OCI-M1 (cell line): ENCODE data around the gene IRF2BP1.
"Not testable (repeated sequence)": the region's sequence is repeated elsewhere in the genome, so short reads cannot be mapped to it uniquely, and the experiment has no call there.

ENCODE experiments used
- DNase-seq: peaks from one replicate; lab custom pipeline; 2025; lab: John Stamatoyannopoulos, UW

The IRF2BP1 gene

DNA sequence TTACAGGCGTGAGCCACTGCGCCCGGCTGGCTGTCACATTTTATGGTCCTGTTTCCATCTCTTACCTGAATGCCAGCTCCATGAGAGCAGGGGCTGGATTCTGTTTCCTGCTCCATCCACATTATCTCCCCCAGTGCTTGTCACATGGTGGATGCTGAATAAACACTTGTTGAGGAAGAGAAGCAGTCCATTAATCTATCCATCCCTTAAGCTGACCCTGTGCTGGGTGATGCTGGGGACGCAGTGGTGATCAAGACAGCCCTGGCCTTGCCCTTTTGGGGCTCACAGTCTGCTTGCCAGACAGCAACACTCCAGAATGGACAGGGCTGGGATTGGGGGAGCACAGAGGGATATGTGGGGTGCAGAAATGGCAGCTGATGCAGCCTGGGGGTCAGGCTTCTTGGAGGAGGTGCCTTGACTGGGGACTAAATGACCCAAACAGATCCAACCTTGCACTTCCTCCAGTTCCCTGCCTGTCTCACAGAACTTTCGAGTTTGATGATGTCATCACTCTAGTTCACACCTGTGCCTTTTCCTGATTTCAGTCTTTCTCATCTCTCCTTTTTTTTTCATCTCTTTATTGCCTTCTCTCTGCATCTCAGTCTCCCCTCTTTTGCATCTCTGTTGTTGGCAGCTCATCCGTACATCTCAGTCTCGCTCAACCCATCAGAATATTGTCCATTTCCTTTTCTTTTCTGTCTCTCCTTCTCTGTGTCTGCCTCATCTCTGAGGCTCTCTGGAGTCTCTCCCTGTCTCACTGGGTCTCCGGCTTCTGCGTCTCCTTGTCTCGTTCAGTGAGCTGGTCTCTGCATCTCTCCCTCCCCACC lies 4.6 kb downstream of the IRF2BP1 start:
- DNase-seq = no peak

GRCh38 chr19:45879971-45880370 lies 6.0 kb downstream of the IRF2BP1 start:
- DNase-seq = no peak

DNA sequence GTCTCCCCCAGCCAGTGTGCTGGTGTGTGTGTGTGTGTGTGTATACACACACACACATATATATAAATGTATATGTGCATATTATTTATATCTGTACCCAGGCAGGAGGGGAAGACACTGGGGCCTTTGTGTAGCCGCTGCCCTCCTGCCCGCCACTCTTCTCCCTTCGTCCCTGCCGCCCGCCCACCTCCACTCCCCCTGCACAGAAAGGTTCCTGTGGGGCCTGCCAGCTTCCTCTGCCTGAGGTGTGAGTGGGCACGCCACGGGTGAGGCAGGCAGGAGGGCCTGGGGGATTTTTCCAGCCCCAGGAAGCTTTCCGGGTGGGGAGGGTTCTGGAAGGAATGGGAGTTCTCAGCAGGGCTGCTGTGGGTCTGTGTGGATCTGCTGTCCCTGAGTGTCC lies 6.9 kb downstream of the IRF2BP1 start:
- DNase-seq = no peak

- DNase-seq = no peak
These were observed 7.7 kb downstream of the IRF2BP1 start for GRCh38 chr19:45878043-45878794.

GRCh38 chr19:45876411-45877197 lies 9.3 kb downstream of the IRF2BP1 start:
- no peak for DNase-seq

DNA sequence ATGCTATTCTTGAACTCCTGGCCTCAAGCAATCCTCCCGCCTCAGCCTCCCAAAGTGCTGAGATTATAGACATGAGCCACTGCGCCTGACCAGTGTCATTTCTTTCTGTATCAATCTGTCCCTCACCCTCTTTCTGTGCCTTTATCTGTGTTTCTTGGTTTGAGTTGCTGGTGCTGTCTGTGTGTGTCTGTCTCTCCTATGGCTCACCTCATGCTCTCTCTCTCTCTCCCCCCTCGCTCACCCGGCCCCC lies 9.9 kb downstream of the IRF2BP1 start:
- no peak for DNase-seq

- DNase-seq = no peak
These were observed 11.3 kb downstream of the IRF2BP1 start for GRCh38 chr19:45874620-45874966.

DNA sequence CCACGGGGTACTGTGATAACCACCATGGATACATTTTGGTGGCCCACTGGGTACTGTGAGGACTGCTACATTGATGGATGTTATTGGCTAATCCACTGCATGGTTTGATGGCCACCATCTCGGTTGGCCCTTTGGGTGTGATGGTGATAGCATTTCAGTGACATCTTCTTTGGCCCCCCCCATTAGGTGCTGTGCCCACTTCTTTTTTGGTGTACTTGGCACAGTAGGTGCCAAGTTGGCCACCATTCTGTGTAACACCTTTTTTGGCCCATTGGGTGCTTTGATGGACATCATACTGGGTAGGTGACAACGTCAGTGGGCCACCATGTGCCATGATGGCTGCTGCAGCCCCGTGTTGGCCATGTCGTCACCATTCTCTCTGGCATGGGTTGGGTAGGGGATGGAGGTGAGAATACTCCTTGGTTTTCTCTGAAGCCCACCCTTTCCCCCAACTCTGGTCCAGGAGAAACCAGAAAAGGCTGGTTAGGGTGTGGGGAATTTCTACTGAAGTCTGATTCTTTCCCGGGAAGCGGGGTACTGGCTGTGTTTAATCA lies 12.6 kb downstream of the IRF2BP1 start:
- no peak for DNase-seq

DNA sequence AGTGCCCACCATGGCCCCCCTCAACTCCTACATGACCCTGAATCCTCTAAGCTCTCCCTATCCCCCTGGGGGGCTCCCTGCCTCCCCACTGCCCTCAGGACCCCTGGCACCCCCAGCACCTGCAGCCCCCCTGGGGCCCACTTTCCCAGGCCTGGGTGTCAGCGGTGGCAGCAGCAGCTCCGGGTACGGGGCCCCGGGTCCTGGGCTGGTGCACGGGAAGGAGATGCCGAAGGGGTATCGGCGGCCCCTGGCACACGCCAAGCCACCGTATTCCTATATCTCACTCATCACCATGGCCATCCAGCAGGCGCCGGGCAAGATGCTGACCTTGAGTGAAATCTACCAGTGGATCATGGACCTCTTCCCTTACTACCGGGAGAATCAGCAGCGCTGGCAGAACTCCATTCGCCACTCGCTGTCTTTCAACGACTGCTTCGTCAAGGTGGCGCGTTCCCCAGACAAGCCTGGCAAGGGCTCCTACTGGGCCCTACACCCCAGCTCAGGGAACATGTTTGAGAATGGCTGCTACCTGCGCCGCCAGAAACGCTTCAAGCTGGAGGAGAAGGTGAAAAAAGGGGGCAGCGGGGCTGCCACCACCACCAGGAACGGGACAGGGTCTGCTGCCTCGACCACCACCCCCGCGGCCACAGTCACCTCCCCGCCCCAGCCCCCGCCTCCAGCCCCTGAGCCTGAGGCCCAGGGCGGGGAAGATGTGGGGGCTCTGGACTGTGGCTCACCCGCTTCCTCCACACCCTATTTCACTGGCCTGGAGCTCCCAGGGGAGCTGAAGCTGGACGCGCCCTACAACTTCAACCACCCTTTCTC lies 13.6 kb downstream of the IRF2BP1 start:
- DNase-seq = no peak

DNA sequence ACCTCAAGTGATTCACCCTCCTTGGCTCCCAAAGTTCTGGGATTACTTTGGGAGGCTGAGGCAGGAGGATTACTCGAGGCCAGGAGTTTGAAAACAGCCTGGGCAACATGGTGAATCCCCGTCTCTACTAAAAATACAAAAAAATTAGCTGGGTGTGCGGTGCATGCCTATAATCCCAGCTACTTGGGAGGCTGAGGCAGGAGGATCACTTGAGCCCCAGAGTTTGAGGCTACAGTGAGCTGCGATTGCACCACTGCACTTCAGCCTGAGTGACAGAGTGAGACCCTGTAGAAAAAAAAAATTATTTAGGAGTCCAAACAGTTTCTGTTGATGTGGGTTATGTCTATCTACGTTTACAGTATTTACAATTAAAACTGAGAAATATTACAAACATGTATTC lies 15.1 kb downstream of the IRF2BP1 start:
- no peak for DNase-seq

- DNase-seq = not testable (repeated sequence)
These were observed 18.7 kb downstream of the IRF2BP1 start for GRCh38 chr19:45867241-45867640.

- DNase-seq = no peak
These were observed 19.4 kb downstream of the IRF2BP1 start for GRCh38 chr19:45866400-45867176.

DNA sequence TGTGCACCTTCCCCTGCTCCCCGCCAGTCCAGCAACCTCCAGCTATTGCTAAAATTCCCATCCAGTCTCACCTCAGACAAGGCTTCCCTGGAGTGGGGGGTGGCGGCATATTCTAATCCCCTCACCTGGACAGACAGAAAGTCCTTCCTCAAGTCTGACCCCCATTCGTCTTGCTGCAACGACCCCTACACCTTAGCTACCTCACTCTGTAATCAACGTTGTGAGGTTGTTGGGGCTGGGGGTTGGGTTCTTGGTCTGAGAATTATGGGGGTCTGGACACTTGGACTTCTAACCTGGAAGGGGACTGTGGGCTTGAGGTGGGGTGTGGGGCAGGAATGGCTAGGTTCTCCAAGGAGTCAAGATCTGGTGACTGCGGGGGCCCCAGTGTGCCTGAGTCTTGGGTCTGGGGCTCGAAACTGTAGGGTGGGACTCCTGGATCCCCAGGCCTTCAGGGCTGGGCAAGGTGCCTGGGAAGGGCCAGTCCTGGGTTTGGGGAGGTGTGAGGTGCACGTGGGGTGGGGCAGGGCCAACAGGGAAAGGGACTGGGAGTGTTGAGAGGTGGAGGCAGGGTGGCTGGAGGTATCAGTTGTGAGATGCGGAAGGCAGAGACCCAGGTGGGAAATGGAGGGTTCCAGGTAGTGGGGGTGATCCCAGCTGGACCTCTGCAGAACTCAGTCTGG lies 20.5 kb downstream of the IRF2BP1 start:
- DNase-seq = no peak

DNA sequence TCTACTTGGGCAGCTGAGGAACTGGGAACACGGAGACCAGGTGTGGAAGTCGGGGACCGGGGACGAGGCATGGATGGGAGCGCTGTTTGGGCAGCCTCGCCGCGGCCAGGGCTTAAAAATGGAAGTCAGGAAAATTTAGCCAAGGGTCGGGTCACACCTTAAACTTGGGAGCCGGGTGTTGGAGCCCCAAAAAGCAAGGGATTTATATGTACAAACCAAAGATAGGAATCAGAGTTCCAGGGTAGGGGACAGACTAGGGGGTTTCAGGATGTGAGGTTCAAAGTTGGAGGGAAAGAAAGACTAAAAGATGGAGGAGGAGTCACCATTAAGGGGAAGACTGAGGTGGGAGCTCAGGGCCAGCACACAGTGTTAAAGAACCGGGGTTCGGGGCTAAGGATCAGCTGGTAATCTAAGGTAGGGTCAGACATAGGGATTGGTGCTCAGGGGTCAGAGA lies 21.3 kb downstream of the IRF2BP1 start:
- DNase-seq = no peak

DNA sequence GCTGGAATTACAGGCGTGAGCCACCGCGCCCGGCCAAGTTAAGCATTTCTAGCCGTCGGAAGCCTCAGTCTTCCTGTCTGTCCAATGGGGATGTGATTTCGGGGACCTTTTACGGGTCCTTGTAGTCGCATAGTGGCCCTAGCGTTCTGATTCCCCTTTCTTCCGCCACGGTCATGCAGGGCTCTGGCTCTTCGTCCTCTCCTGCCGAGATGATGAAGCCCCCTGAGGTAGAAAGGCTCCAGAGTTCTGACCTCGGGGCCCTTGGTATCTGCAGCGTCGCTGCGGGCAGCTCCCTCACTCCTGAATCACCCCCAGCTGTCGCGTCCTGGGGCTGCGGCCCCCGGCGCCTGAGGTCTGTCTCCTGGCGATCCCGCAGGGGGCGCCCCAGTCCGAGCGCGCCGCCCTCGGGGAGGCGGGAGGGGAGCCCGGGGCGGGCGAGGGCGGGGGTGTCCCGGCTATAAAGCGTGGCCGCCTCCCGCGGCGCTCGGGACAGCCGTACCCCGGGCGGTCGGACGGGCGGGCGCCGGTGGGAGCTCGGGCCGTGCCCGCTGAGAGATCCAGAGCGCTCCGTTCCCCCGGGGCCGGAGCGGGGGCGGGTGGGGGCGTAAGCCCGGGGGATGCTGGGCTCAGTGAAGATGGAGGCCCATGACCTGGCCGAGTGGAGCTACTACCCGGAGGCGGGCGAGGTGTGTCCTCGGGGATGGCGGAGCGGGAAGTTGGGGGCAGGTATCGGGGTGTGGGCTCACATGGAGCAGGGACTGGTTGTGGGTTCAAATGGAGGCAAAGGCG lies 21.9 kb downstream of the IRF2BP1 start, which contains the start of gene FOXA3:
Gene FOXA3 (plus strand): TSS at position 487 of the 789 bp plus-strand sequence. CDS start 131 bp downstream, at position 618.
- peak; percentile 71 for DNase-seq

DNA sequence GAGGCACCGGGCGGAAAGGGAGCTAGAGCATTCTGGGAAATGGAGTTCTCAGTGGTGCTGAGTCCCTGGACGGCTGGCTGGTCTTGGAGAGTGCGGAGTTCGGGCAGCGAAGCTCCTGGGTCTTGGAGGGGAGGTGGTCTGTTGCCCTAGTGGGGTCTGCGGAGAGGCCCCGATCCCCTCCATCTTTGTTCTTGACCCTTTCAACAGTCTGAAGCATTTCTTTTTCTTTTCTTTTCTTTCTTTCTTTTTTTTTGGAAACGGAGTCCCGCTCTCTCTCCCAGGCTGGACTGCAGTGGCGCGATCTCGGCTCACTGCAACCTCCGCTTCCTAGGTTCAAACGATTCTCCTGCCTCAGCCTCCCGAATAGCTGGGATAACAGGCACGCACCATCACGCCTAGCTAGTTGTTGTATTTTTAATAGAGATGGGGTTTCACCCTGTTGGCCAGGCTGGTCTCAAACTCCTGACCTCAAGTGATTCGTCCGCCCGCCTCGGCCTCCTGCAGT lies 22.6 kb downstream of the IRF2BP1 start:
- no peak for DNase-seq

DNA sequence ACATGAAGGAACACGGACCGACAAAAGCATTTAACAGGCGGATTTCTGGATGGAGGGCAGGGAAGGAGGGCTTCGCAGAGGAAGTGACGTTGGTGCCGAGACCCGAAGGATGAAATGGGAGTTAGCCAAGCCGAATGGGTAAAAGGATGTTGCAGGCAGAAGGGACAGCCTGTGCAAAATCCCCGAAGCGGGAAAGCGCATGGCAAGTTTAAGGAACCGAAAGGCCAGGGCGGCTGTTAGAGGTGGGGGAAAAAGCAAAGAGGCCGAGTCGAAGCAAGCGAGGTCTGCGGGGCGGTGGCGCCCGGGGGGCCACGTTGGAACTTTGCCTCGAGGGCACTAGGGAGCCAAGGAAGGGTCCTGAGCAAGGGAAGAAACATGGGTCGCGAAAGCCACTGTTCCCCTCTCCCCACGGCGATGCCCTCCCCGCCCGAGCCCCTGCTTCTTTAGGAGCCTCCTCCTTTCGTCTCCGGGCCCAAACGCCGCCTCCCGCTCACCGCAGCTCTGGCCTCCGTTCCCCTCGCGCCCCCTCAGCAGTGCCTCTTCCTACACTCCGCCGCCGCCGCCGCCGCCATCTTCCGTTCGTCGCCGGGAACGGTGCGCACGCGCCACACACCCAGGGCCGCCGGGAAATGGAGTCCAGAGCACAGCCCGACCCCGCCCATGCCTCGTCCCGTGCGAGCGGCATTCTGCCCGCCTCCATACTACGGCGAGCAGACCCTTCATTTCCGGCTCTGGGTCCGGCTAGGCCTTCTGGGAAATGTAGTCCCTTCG lies 23.2 kb downstream of the IRF2BP1 start, which contains the start of gene SYMPK:
Gene SYMPK (minus strand): TSS at position 584 of the 771 bp plus-strand sequence. CDS start 8,652 bp downstream, outside the sequence.
- DNase-seq = peak; percentile 100

DNA sequence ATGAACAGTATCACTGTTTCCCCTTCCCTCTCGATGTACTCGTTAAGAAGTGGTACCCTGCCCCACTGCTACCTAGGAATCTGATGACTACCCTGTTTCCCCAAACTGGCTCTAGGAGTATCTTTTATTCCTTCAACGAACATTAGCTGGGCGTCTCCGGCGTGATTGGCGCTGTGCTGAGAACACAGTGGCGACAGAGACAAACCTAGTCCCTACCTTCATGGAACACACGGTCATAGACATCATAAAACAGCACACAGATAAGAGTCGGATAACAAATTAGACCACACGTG lies 23.7 kb downstream of the IRF2BP1 start:
- DNase-seq = no peak
